ENCODE data around the gene ZNF334. TPM values are rescaled to one million over a fixed set of nuclear protein-coding genes. Genes with fewer than 3 reads are reported as not detected.

Gene ZNF334
- total RNA-seq, 1 donor from 2014 or later = 1.2 TPM

- H3K4me1 Mint-ChIP-seq (ENCODE audit: low read depth) = peaks cover 57% of the 10 kb centered on the region
- peak overlapping the region; percentile 58 for H3K4me3 Mint-ChIP-seq (ENCODE audit: low read depth)
- peak overlapping the region; percentile 90 for H3K27ac Mint-ChIP-seq
- H3K27me3 Mint-ChIP-seq (ENCODE audit: low read depth) = no peaks in the 10 kb centered on the region
- peak; percentile 48 for DNase-seq (ENCODE audit: low spot score)
- no peaks in the 10 kb centered on the region for H3K36me3 Mint-ChIP-seq (ENCODE audit: low read depth)
- intact Hi-C loops (cut with micrococcal nuclease) = loop anchor here (1.0 to 2.0 kb wide), 2 partner anchors 7 to 440 kb away; no protein-coding TSS in a partner anchor
- no peaks in the 10 kb centered on the region for H3K9me3 Mint-ChIP-seq
Measured at GRCh38 chr20:46552460-46553420, 39.4 kb upstream of the ZNF334 start.

GRCh38 chr20:46551522-46552381 is 38.4 kb upstream of the ZNF334 start:
- no peak for DNase-seq (ENCODE audit: low spot score)
- no peak overlapping the region for H3K27ac Mint-ChIP-seq
- no peaks in the 10 kb centered on the region for H3K9me3 Mint-ChIP-seq
- no peaks in the 10 kb centered on the region for H3K36me3 Mint-ChIP-seq (ENCODE audit: low read depth)
- H3K4me3 Mint-ChIP-seq (ENCODE audit: low read depth) = no peak overlapping the region
- no peaks in the 10 kb centered on the region for H3K27me3 Mint-ChIP-seq (ENCODE audit: low read depth)
- peaks cover 50% of the 10 kb centered on the region for H3K4me1 Mint-ChIP-seq (ENCODE audit: low read depth)
- intact Hi-C loops (cut with micrococcal nuclease) = loop anchor here (2.0 kb wide), 1 partner anchor 441 kb away; no protein-coding TSS in a partner anchor

- H3K36me3 Mint-ChIP-seq (ENCODE audit: low read depth) = no peaks in the 10 kb centered on the region
- no peak within 1 kb of the TSS for H3K27ac Mint-ChIP-seq
- H3K4me3 Mint-ChIP-seq (ENCODE audit: low read depth) = no peak within 1 kb of the TSS
- DNase-seq (ENCODE audit: low spot score) = no peak
- peaks cover 47% of the 10 kb centered on the region for H3K4me1 Mint-ChIP-seq (ENCODE audit: low read depth)
- intact Hi-C loops (cut with micrococcal nuclease) = no loop called here
- H3K27me3 Mint-ChIP-seq (ENCODE audit: low read depth) = no peaks in the 10 kb centered on the region
- no peaks in the 10 kb centered on the region for H3K9me3 Mint-ChIP-seq
Measured at GRCh38 chr20:46550461-46550860, 37.1 kb upstream of the ZNF334 start, which contains the start of gene OCSTAMP. Gene OCSTAMP (minus strand): TSS chr20:46550654. CDS start chr20:46550560, 94 bp downstream.

GRCh38 chr20:46549188-46549972 is 36.0 kb upstream of the ZNF334 start:
- DNase-seq (ENCODE audit: low spot score) = no peak
- Mint-ChIP-seq H3K9me3 (no peaks in the 10 kb centered on the region), H3K27me3 (ENCODE audit: low read depth) (no peaks in the 10 kb centered on the region), H3K4me3 (ENCODE audit: low read depth) (no peak overlapping the region), H3K36me3 (ENCODE audit: low read depth) (no peaks in the 10 kb centered on the region), H3K4me1 (ENCODE audit: low read depth) (peaks cover 43% of the 10 kb centered on the region), H3K27ac (no peak overlapping the region)
- intact Hi-C loops (cut with micrococcal nuclease) = loop anchor here (5.0 kb wide), 1 partner anchor 147 kb away; no protein-coding TSS in a partner anchor

- Mint-ChIP-seq H3K27ac (no peak overlapping the region), H3K9me3 (no peaks in the 10 kb centered on the region), H3K4me1 (ENCODE audit: low read depth) (peaks cover 43% of the 10 kb centered on the region), H3K4me3 (ENCODE audit: low read depth) (no peak overlapping the region), H3K36me3 (ENCODE audit: low read depth) (no peaks in the 10 kb centered on the region), H3K27me3 (ENCODE audit: low read depth) (no peaks in the 10 kb centered on the region)
- DNase-seq (ENCODE audit: low spot score) = no peak
- intact Hi-C loops (cut with micrococcal nuclease) = loop anchor here (5.0 kb wide), 1 partner anchor 146 kb away; no protein-coding TSS in a partner anchor
Measured at GRCh38 chr20:46548688-46549087, 35.3 kb upstream of the ZNF334 start.

GRCh38 chr20:46547995-46548394 is 34.6 kb upstream of the ZNF334 start:
- Mint-ChIP-seq H3K4me1 (ENCODE audit: low read depth) (peaks cover 42% of the 10 kb centered on the region), H3K27me3 (ENCODE audit: low read depth) (peaks cover 2% of the 10 kb centered on the region), H3K4me3 (ENCODE audit: low read depth) (no peak overlapping the region), H3K36me3 (ENCODE audit: low read depth) (no peaks in the 10 kb centered on the region), H3K9me3 (no peaks in the 10 kb centered on the region), H3K27ac (no peak overlapping the region)
- no peak for DNase-seq (ENCODE audit: low spot score)
- intact Hi-C loops (cut with micrococcal nuclease) = loop anchor here (5.0 kb wide), 1 partner anchor 146 kb away; no protein-coding TSS in a partner anchor

GRCh38 chr20:46546936-46547335 is 33.6 kb upstream of the ZNF334 start:
- no peak for DNase-seq (ENCODE audit: low spot score)
- no peaks in the 10 kb centered on the region for H3K9me3 Mint-ChIP-seq
- H3K36me3 Mint-ChIP-seq (ENCODE audit: low read depth) = no peaks in the 10 kb centered on the region
- no peak overlapping the region for H3K27ac Mint-ChIP-seq
- peaks cover 32% of the 10 kb centered on the region for H3K4me1 Mint-ChIP-seq (ENCODE audit: low read depth)
- intact Hi-C loops (cut with micrococcal nuclease) = loop anchor here (5.0 kb wide), 1 partner anchor 145 kb away; no protein-coding TSS in a partner anchor
- H3K4me3 Mint-ChIP-seq (ENCODE audit: low read depth) = no peak overlapping the region
- peaks cover 2% of the 10 kb centered on the region for H3K27me3 Mint-ChIP-seq (ENCODE audit: low read depth)

- intact Hi-C loops (cut with micrococcal nuclease) = loop anchor here (5.0 kb wide), 1 partner anchor 144 kb away; no protein-coding TSS in a partner anchor
- Mint-ChIP-seq H3K36me3 (ENCODE audit: low read depth) (no peaks in the 10 kb centered on the region), H3K9me3 (no peaks in the 10 kb centered on the region), H3K4me3 (ENCODE audit: low read depth) (no peak overlapping the region), H3K4me1 (ENCODE audit: low read depth) (peaks cover 26% of the 10 kb centered on the region), H3K27me3 (ENCODE audit: low read depth) (peaks cover 2% of the 10 kb centered on the region), H3K27ac (no peak overlapping the region)
- no peak for DNase-seq (ENCODE audit: low spot score)
Measured at GRCh38 chr20:46546298-46546697, 32.9 kb upstream of the ZNF334 start.

- Mint-ChIP-seq H3K9me3 (no peaks in the 10 kb centered on the region), H3K4me1 (ENCODE audit: low read depth) (peaks cover 23% of the 10 kb centered on the region), H3K27me3 (ENCODE audit: low read depth) (peaks cover 2% of the 10 kb centered on the region), H3K27ac (no peak overlapping the region), H3K36me3 (ENCODE audit: low read depth) (no peaks in the 10 kb centered on the region), H3K4me3 (ENCODE audit: low read depth) (no peak overlapping the region)
- no peak for DNase-seq (ENCODE audit: low spot score)
- intact Hi-C loops (cut with micrococcal nuclease) = loop anchor here (1.0 to 5.0 kb wide), 6 partner anchors 8 to 143 kb away; partner anchors contain the start of genes TP53RK and ZNF334
Measured at GRCh38 chr20:46545827-46546138, 32.4 kb upstream of the ZNF334 start.

- peaks cover 6% of the 10 kb centered on the region for H3K27me3 Mint-ChIP-seq (ENCODE audit: low read depth)
- peaks cover 18% of the 10 kb centered on the region for H3K4me1 Mint-ChIP-seq (ENCODE audit: low read depth)
- DNase-seq (ENCODE audit: low spot score) = peak; percentile 43
- intact Hi-C loops (cut with micrococcal nuclease) = loop anchor here (1.0 to 5.0 kb wide), 6 partner anchors 8 to 144 kb away; partner anchors contain the start of genes TP53RK and ZNF334
- H3K36me3 Mint-ChIP-seq (ENCODE audit: low read depth) = no peaks in the 10 kb centered on the region
- peak overlapping the region; percentile 42 for H3K4me3 Mint-ChIP-seq (ENCODE audit: low read depth)
- peak overlapping the region; percentile 86 for H3K27ac Mint-ChIP-seq
- no peaks in the 10 kb centered on the region for H3K9me3 Mint-ChIP-seq
Measured at GRCh38 chr20:46545077-46545826, 31.9 kb upstream of the ZNF334 start.

- intact Hi-C loops (cut with micrococcal nuclease) = loop anchor here (1.0 to 2.0 kb wide), 4 partner anchors 14 to 144 kb away; partner anchors contain the start of genes TP53RK and ZNF334
- Mint-ChIP-seq H3K36me3 (ENCODE audit: low read depth) (no peaks in the 10 kb centered on the region), H3K27me3 (ENCODE audit: low read depth) (peaks cover 6% of the 10 kb centered on the region), H3K9me3 (no peaks in the 10 kb centered on the region), H3K4me3 (ENCODE audit: low read depth) (no peak overlapping the region), H3K27ac (no peak overlapping the region), H3K4me1 (ENCODE audit: low read depth) (peaks cover 15% of the 10 kb centered on the region)
- no peak for DNase-seq (ENCODE audit: low spot score)
Measured at GRCh38 chr20:46544576-46544975, 31.2 kb upstream of the ZNF334 start.

All from activated T-helper 2 cell treated with anti-CD3 and anti-CD28 coated beads, Interferon-gamma antibody, Interleukin-2, Interleukin-4, amounts not matched to agents 10 μg/mL and 5 μg/mL and 100 μg/mL, durations not matched to agents 14 hours and 24 hours and 36 hours (primary cell).